PC-3 (cell line): ENCODE data around the gene SEMA4F. TPM values are rescaled to one million over a fixed set of nuclear protein-coding genes. Genes with fewer than 3 reads are reported as not detected.
A peak's percentile ranks its signal among the peaks of the same experiment; 100 is the strongest.

Experiments used
- ATAC-seq: fragments of 200-7000 bp; cut with Tn5 transposase; 2 replicates; pipeline ENCODE4 v1.9.1; 2020; ENCODE audit warnings: mild to moderate bottlenecking, moderate library complexity
- BruUV-seq: library from RNA; stranded (reverse); fragments of 400-500 nt; replicated peaks from 2 replicates; lab custom pipeline; 2021; lab: Mats Ljungman, UMichigan
- CTCF ChIA-PET: fragments of 300-600 bp; sonication (Branson Sonifier 250); formaldehyde crosslinking; loops from one replicate; lab custom pipeline; 2022; ENCODE audit warnings: antibody characterized with exemption; lab: Charles Lee
- POLR2A ChIA-PET: fragments of 300-600 bp; sonication (Branson Sonifier 250); formaldehyde crosslinking; loops from one replicate; lab custom pipeline; 2022; ENCODE audit warnings: antibody characterized with exemption; ENCODE audit not compliant: unreplicated experiment; lab: Charles Lee
- DNase-seq: peaks from one replicate; pipeline ENCODE4 v3.0.0-alpha.2; 2015
- H2AFZ ChIP-seq: fragments of 300-600 bp; sonication (generic); 2 replicates; pipeline ENCODE4 v1.6.0; 2016; ENCODE audit warnings: antibody characterized with exemption, low read length
- H3F3A ChIP-seq: fragments of 300-600 bp; sonication (generic); one replicate; pipeline ENCODE4 v1.6.0; 2017; ENCODE audit warnings: antibody characterized with exemption, low read length, control low read depth, mild to moderate bottlenecking; ENCODE audit not compliant: unreplicated experiment
- H3K27ac ChIP-seq: fragments of 300-600 bp; sonication (generic); 2 replicates; pipeline ENCODE4 v1.5.1; 2016; ENCODE audit warnings: mild to moderate bottlenecking, low read length
- H3K27me3 ChIP-seq: fragments of 300-600 bp; sonication (generic); 2 replicates; pipeline ENCODE4 v1.6.1; 2016; ENCODE audit warnings: low read length, mixed read lengths
- H3K36me3 ChIP-seq: fragments of 300-600 bp; sonication (generic); 2 replicates; pipeline ENCODE4 v1.6.1; 2016; ENCODE audit warnings: low read depth, mixed run types, low read length, mixed read lengths
- H3K4me1 ChIP-seq: fragments of 300-600 bp; sonication (generic); 2 replicates; pipeline ENCODE4 v1.5.1; 2016; ENCODE audit warnings: low read length; ENCODE audit not compliant: insufficient read depth
- H3K4me2 ChIP-seq: fragments of 300-600 bp; sonication (generic); 2 replicates; pipeline ENCODE4 v1.6.0; 2016; ENCODE audit warnings: low read length
- H3K4me3 ChIP-seq: fragments of 300-600 bp; sonication (generic); 2 replicates; pipeline ENCODE4 v1.5.1; 2016; ENCODE audit warnings: mild to moderate bottlenecking, low read length, mixed read lengths
- H3K79me2 ChIP-seq: fragments of 300-600 bp; sonication (generic); 2 replicates; pipeline ENCODE4 v1.6.1; 2017; ENCODE audit warnings: low read length, mixed read lengths
- H3K9ac ChIP-seq: fragments of 300-600 bp; sonication (generic); 2 replicates; pipeline ENCODE4 v1.6.0; 2016; ENCODE audit warnings: mild to moderate bottlenecking, low read length
- H3K9me2 ChIP-seq: fragments of 300-600 bp; sonication (generic); replicated peaks from 2 replicates; pipeline ENCODE4 v1.6.1; 2016; ENCODE audit warnings: mixed run types, low read length, mixed read lengths
- H3K9me3 ChIP-seq: fragments of 300-600 bp; sonication (generic); 2 replicates; pipeline ENCODE4 v1.6.1; 2016; ENCODE audit warnings: low read length, mixed read lengths
- H4K20me1 ChIP-seq: fragments of 300-600 bp; sonication (generic); 2 replicates; pipeline ENCODE4 v1.6.1; 2016; ENCODE audit warnings: low read length, mixed read lengths
- CTCF ChIP-seq: fragments of 300-600 bp; sonication (generic); conservative IDR thresholded peaks from 2 replicates; pipeline ENCODE4 v1.5.1; 2017; ENCODE audit warnings: antibody characterized with exemption, low read depth, mild to moderate bottlenecking, low read length
- EZH2 ChIP-seq: fragments of 300-600 bp; sonication (generic); IDR thresholded peaks from one replicate; pipeline ENCODE4 v1.6.1; 2017; ENCODE audit warnings: antibody characterized with exemption, mild to moderate bottlenecking, low read length; ENCODE audit not compliant: unreplicated experiment
- EZH2phosphoT487 ChIP-seq: fragments of 300-600 bp; sonication (generic); IDR thresholded peaks from 2 replicates; pipeline ENCODE4 v1.6.1; 2018; ENCODE audit warnings: mild to moderate bottlenecking, antibody characterized with exemption, low read length, borderline replicate concordance
- intact Hi-C: fragments of 100-400 bp; cut with micrococcal nuclease; formaldehyde crosslinking; loops from 2 replicates; pipeline ENCODE4 v1.9.0; 2023
- total RNA-seq: library from RNA; depleted of rRNA; stranded (reverse); fragments of >200 nt; gene quantifications from 2 replicates; pipeline ENCODE4 v1.2.3, GENCODE V29; 2014

The SEMA4F gene
- total RNA-seq, 1 experiment from 2014 or later, result 13.9 TPM

GRCh38 chr2:74695663-74696062, 41.6 kb downstream of the SEMA4F start:
- CTCF ChIA-PET, result no interaction called here

GRCh38 chr2:74696829-74697228, 42.8 kb downstream of the SEMA4F start:
- DNase-seq (peak; percentile 19), ATAC-seq (no peak)
- Histone ChIP-seq H3K4me2 (no peak overlapping the region), H3K36me3 (no peaks in the 10 kb centered on the region), H2AFZ (no peak overlapping the region), H3K27ac (no peak overlapping the region), H3K4me1 (peaks cover 19% of the 10 kb centered on the region), H3K9me3 (no peaks in the 10 kb centered on the region), H3K79me2 (no peaks in the 10 kb centered on the region), H3K27me3 (no peaks in the 10 kb centered on the region), H4K20me1 (no peaks in the 10 kb centered on the region), H3K9me2 (no peaks in the 10 kb centered on the region), H3K4me3 (no peak overlapping the region), H3F3A (no peaks in the 10 kb centered on the region), H3K9ac (no peak overlapping the region)
- intact Hi-C loops, result loop anchor here (10.0 kb wide), 1 partner anchor 358 kb away; no protein-coding TSS in a partner anchor
- CTCF ChIA-PET, result no interaction called here
- BruUV-seq, result no TSS peak
- TF ChIP-seq CTCF, result no peak
- POLR2A ChIA-PET, result no interaction called here

More at GRCh38 chr2:74695663-74696062, 41.6 kb downstream of the SEMA4F start:
- H3K4me2 ChIP-seq, result no peak overlapping the region
- POLR2A ChIA-PET, result no interaction called here
- peaks cover 30% of the 10 kb centered on the region for H3K4me1 ChIP-seq
- H2AFZ ChIP-seq, result no peak overlapping the region
- no peak overlapping the region for H3K9ac ChIP-seq
- H3K4me3 ChIP-seq, result no peak overlapping the region
- DNase-seq (no peak), ATAC-seq (no peak)
- no TSS peak for BruUV-seq
- H3F3A ChIP-seq, result no peaks in the 10 kb centered on the region
- H3K27me3 ChIP-seq, result no peaks in the 10 kb centered on the region
- no peaks in the 10 kb centered on the region for H3K9me3 ChIP-seq
- H3K79me2 ChIP-seq, result no peaks in the 10 kb centered on the region
- H3K9me2 ChIP-seq, result no peaks in the 10 kb centered on the region
- no peaks in the 10 kb centered on the region for H4K20me1 ChIP-seq
- no peaks in the 10 kb centered on the region for H3K36me3 ChIP-seq
- intact Hi-C loops, result loop anchor here (10.0 kb wide), 1 partner anchor 359 kb away; no protein-coding TSS in a partner anchor
- no peak overlapping the region for H3K27ac ChIP-seq
- TF ChIP-seq CTCF (no peak), EZH2 (no peak), EZH2phosphoT487 (no peak)

- H3K4me2 ChIP-seq, result no peak overlapping the region
- H3K36me3 ChIP-seq, result no peaks in the 10 kb centered on the region
- no peak overlapping the region for H3K4me3 ChIP-seq
- intact Hi-C loops, result no loop called here
- no peak overlapping the region for H2AFZ ChIP-seq
- ChIA-PET POLR2A (no interaction called here), CTCF (no interaction called here)
- H3K9me3 ChIP-seq, result no peaks in the 10 kb centered on the region
- H3F3A ChIP-seq, result no peaks in the 10 kb centered on the region
- no TSS peak for BruUV-seq
- H3K9me2 ChIP-seq, result no peaks in the 10 kb centered on the region
- no peak for TF ChIP-seq CTCF
- no peak for TF ChIP-seq EZH2
- no peak for TF ChIP-seq EZH2phosphoT487
- no peak overlapping the region for H3K9ac ChIP-seq
- H3K27ac ChIP-seq, result no peak overlapping the region
- ATAC-seq (no peak), DNase-seq (no peak)
- no peaks in the 10 kb centered on the region for H3K79me2 ChIP-seq
- no peaks in the 10 kb centered on the region; the same call in 1 of the 2 replicates for H3K4me1 ChIP-seq
- H3K27me3 ChIP-seq, result no peaks in the 10 kb centered on the region
- no peaks in the 10 kb centered on the region for H4K20me1 ChIP-seq
These were observed 46.8 kb downstream of the SEMA4F start for GRCh38 chr2:74700643-74701372.
